Fibroblast of lung (primary cell): ENCODE measurements around the gene ESR2. TPM values are rescaled to one million over a fixed set of nuclear protein-coding genes. Genes with fewer than 3 reads are reported as not detected.

Experiments
- DNase-seq, 2 donors: peaks; one replicate each; pipeline versions ENCODE4 v3.0.0 to v3.0.0-alpha.2; 2010; ENCODE audit warnings: low read depth in 2 of 2
- H2AFZ ChIP-seq: 2 replicates; pipeline ENCODE4 v1.5.1; 2012; ENCODE audit warnings: low read length, control low read depth, inconsistent platforms
- H3K27ac ChIP-seq: 2 replicates; pipeline ENCODE4 v1.5.1; 2011; ENCODE audit warnings: low read length, control low read depth; ENCODE audit not compliant: insufficient read depth
- H3K27me3 ChIP-seq: 2 replicates; pipeline ENCODE4 v1.5.1; 2011; ENCODE audit warnings: mild to moderate bottlenecking, low read length; ENCODE audit not compliant: control insufficient read depth, insufficient read depth
- H3K36me3 ChIP-seq: 2 replicates; pipeline ENCODE4 v1.5.1; 2011; ENCODE audit warnings: low read length; ENCODE audit not compliant: control insufficient read depth, insufficient read depth
- H3K4me1 ChIP-seq: 2 replicates; pipeline ENCODE4 v1.5.1; 2011; ENCODE audit warnings: low read length; ENCODE audit not compliant: control insufficient read depth, insufficient read depth; ENCODE audit errors: extremely low read depth
- H3K4me2 ChIP-seq: 2 replicates; pipeline ENCODE4 v1.5.1; 2011; ENCODE audit warnings: low read length, control low read depth; ENCODE audit not compliant: insufficient read depth; ENCODE audit errors: extremely low read depth
- H3K4me3 ChIP-seq, 4 experiments: fragments of 200-600 bp in 1 of 4; sonication (generic) in 1 of 4; replicated peaks in 1 of 4; 2 replicates each; pipeline ENCODE4 v1.5.1; 2011 to 2016; ENCODE audit warnings: low read length in 4 of 4, low read depth in 3 of 4, mild to moderate bottlenecking in 3 of 4, control low read depth in 2 of 4, inconsistent platforms in 1 of 4, mixed read lengths in 1 of 4; ENCODE audit not compliant: insufficient read depth in 1 of 4; ENCODE audit errors: control extremely low read depth in 1 of 4
- H3K79me2 ChIP-seq: 2 replicates; pipeline ENCODE4 v1.5.1; 2012; ENCODE audit warnings: mild to moderate bottlenecking, low read length, inconsistent platforms; ENCODE audit not compliant: control insufficient read depth, insufficient read depth
- H3K9ac ChIP-seq: 2 replicates; pipeline ENCODE4 v1.5.1; 2011; ENCODE audit warnings: mild to moderate bottlenecking, low read length, control low read depth; ENCODE audit not compliant: insufficient read depth
- H3K9me3 ChIP-seq: 2 replicates; pipeline ENCODE4 v1.5.1; 2012; ENCODE audit warnings: low read depth, low read length; ENCODE audit not compliant: control insufficient read depth, insufficient read depth
- H4K20me1 ChIP-seq: 2 replicates; pipeline ENCODE4 v1.5.1; 2011; ENCODE audit warnings: low read length; ENCODE audit not compliant: control insufficient read depth, insufficient read depth; ENCODE audit errors: extremely low read depth
- EZH2 ChIP-seq: IDR thresholded peaks from 2 replicates; pipeline ENCODE4 v1.5.1; 2012; ENCODE audit warnings: low read length, control low read depth, mild to moderate bottlenecking; ENCODE audit errors: missing control alignments
- polyA plus RNA-seq, 2 donors: library from polyadenylated mRNA; depleted of rRNA in 1 of 2; stranded (reverse) in 1 of 2; unstranded in 1 of 2; fragments of >200 nt; gene quantifications; 2 replicates each; pipeline ENCODE4 v1.2.1, GENCODE V29; 2011 to 2012; ENCODE audit warnings: missing spikeins in 1 of 2
- total RNA-seq: library from RNA; depleted of rRNA; stranded (reverse); fragments of >200 nt; gene quantifications from 2 replicates; pipeline ENCODE4 v1.2.1, GENCODE V29; 2014
- TF ChIP-seq, protein P1 (sequence below), 2 donors: IDR thresholded peaks in 1 of 2; conservative IDR thresholded peaks in 1 of 2; 1 replicate in 1 of 2; 2 replicates in 1 of 2; pipeline ENCODE4 v1.5.1; 2011 to 2012; ENCODE audit warnings: low read length in 2 of 2, control low read depth in 1 of 2, inconsistent platforms in 1 of 2, low read depth in 1 of 2, mild to moderate bottlenecking in 1 of 2

Gene ESR2
- total and polyA plus RNA-seq, 2 donors (not counting 1 experiment from before 2014, with no cell fraction given): 0.02 to 0.66 TPM

DNA sequence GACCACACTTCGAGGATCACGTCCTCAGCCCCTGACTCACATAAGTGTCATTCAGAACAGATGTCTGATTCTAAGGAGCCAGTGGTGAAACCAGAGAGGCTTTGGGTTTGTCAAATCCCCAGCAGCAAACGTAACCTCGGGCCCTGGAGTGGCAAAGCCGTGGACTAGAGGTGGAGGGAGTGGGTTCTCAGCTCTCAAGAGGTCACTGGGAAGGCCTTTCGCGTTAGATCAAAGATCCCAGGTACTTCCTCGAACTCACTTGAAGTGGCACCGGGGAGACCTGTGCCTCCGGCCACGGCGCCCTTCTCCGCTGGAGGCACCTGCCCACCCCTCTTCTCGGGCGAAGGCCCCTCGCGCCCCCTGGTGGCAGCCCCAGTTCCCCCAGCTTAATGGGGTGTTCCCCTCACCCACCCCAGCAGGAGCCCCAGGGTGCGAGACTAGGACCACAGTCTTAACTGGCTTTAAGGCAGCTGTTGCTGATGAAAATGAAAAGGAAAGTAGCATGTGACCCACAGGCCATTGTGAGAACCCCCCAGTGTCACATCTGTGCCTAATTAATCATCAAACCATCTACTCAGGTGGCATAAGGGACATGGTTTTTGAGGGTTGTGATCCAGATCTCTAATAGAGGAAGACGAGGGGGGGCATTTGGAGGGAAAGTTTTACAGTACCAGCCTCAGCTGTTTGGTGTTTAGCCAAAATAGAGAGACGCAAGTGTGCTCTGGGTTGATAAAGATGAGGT lies 672 bp upstream of the ESR2 start:
- H3K79me2 ChIP-seq: no peaks in the 10 kb centered on the region
- H3K4me3 ChIP-seq: peak overlapping the region; percentile 3 to 58 (median 48)
- H3K4me1 ChIP-seq: peaks cover 4% of the 10 kb centered on the region
- H3K36me3 ChIP-seq: no peaks in the 10 kb centered on the region
- H3K9me3 ChIP-seq: no peaks in the 10 kb centered on the region
- H3K27me3 ChIP-seq: peaks cover 7% of the 10 kb centered on the region
- TF ChIP-seq, protein P1, sequence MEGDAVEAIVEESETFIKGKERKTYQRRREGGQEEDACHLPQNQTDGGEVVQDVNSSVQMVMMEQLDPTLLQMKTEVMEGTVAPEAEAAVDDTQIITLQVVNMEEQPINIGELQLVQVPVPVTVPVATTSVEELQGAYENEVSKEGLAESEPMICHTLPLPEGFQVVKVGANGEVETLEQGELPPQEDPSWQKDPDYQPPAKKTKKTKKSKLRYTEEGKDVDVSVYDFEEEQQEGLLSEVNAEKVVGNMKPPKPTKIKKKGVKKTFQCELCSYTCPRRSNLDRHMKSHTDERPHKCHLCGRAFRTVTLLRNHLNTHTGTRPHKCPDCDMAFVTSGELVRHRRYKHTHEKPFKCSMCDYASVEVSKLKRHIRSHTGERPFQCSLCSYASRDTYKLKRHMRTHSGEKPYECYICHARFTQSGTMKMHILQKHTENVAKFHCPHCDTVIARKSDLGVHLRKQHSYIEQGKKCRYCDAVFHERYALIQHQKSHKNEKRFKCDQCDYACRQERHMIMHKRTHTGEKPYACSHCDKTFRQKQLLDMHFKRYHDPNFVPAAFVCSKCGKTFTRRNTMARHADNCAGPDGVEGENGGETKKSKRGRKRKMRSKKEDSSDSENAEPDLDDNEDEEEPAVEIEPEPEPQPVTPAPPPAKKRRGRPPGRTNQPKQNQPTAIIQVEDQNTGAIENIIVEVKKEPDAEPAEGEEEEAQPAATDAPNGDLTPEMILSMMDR (conservative IDR thresholded peaks at IDR 0.05 in 1 of 2, IDR thresholded peaks at IDR 0.05 in 1 of 2; ENCODE audit: low read depth in 1 of 2, low read length in 2 of 2): peak; percentile 82 to 90
- TF ChIP-seq EZH2: no peak
- H4K20me1 ChIP-seq: no peaks in the 10 kb centered on the region
- peak overlapping the region; percentile 3 for H2AFZ ChIP-seq
- peak; percentile 46 to 63 for DNase-seq
- H3K27ac ChIP-seq: no peak overlapping the region
- H3K4me2 ChIP-seq: peak overlapping the region; percentile 64
- no peak overlapping the region for H3K9ac ChIP-seq

DNA sequence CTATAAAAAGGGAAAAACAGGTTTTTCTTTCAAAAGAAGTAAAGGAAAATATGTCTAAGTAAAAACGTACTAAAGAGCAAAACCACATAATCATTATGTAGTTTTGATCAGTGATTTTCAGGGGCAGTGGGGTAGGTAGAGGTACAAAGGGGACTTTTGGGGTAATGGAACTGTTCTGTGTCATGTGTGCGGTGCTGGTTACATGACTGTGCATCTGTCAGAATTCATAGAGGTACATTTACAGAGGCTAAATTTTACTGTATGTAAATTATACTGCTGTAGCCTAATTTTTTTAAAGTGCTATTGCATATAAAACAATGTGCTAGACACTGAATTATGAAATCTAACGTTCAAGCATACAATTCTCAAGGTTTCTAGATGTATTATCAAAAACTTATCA lies 2.0 kb downstream of the ESR2 start:
- H3K9ac ChIP-seq: no peak overlapping the region
- TF ChIP-seq, protein P1 (conservative IDR thresholded peaks at IDR 0.05 in 1 of 2, IDR thresholded peaks at IDR 0.05 in 1 of 2; ENCODE audit: low read depth in 1 of 2, low read length in 2 of 2): no peak
- TF ChIP-seq EZH2: no peak

DNA sequence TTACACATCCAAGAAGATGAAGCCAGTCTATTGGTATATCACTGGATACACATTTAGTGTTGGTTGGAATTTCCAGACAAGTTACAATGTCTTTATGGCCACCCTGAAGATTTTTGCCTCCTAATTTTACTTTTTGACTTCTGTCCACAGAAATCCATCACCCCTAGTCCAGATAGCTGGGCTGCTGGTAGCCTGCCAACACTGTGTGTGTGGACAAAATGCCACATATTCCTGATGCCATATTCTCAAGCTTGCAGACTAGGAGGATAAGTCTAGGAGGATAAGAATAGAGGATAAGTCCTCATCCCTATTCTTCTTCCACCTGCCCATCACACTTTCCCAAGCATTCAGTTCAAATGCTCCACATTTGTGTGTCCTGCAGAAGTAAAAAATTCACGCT lies 4.6 kb downstream of the ESR2 start:
- Histone ChIP-seq H2AFZ (no peak overlapping the region), H3K9ac (no peak overlapping the region), H3K4me2 (no peak overlapping the region), H3K4me3 (no peak overlapping the region), H3K79me2 (no peaks in the 10 kb centered on the region), H3K27me3 (no peaks in the 10 kb centered on the region), H4K20me1 (no peaks in the 10 kb centered on the region), H3K4me1 (peaks cover 4% of the 10 kb centered on the region), H3K36me3 (no peaks in the 10 kb centered on the region), H3K27ac (no peak overlapping the region), H3K9me3 (no peaks in the 10 kb centered on the region)
- no peak for DNase-seq
- no peak for TF ChIP-seq EZH2
- TF ChIP-seq, protein P1 (conservative IDR thresholded peaks at IDR 0.05 in 1 of 2, IDR thresholded peaks at IDR 0.05 in 1 of 2; ENCODE audit: low read depth in 1 of 2, low read length in 2 of 2): no peak

More for the DNA sequence above, 2.0 kb downstream of the ESR2 start:
- H3K27me3 ChIP-seq: peaks cover under 1% of the 10 kb centered on the region
- no peaks in the 10 kb centered on the region for H3K36me3 ChIP-seq
- H4K20me1 ChIP-seq: no peaks in the 10 kb centered on the region
- H3K4me1 ChIP-seq: peaks cover 4% of the 10 kb centered on the region
- H3K9me3 ChIP-seq: no peaks in the 10 kb centered on the region
- no peaks in the 10 kb centered on the region for H3K79me2 ChIP-seq
- no peak overlapping the region for H3K4me3 ChIP-seq
- DNase-seq: no peak
- no peak overlapping the region for H2AFZ ChIP-seq
- no peak overlapping the region for H3K4me2 ChIP-seq
- H3K27ac ChIP-seq: no peak overlapping the region
